GM12872 (cell line): ENCODE data around the gene RTN4IP1.

ENCODE experiments used
- TF ChIP-seq, protein P1 (sequence below): IDR thresholded peaks from 3 replicates; pipeline ENCODE4 v1.5.1; 2011; ENCODE audit warnings: low read depth, mild to moderate bottlenecking, low read length, moderate library complexity; ENCODE audit not compliant: insufficient read depth

Gene RTN4IP1

DNA sequence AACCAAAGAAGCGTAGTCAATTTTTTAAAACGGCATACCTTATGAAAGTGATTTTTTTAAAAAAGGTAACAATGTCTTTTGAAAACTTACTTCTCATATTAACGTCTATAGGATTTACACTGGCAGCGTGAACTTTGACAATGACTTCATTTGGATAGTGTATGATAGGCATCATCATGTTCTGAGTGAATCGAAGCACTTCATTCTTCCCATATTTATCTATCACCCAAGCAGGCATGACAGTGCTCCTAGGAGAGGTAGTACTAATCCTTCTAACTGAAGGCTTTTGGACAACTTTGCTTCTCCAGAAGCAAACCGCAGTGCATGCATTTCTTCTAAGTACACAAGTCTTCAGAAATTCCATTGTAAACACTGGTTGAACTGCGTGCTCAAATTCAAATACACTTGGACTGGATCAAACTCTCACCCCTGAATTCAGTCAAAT, 618 bp downstream of the RTN4IP1 start:
- TF ChIP-seq, protein P1, sequence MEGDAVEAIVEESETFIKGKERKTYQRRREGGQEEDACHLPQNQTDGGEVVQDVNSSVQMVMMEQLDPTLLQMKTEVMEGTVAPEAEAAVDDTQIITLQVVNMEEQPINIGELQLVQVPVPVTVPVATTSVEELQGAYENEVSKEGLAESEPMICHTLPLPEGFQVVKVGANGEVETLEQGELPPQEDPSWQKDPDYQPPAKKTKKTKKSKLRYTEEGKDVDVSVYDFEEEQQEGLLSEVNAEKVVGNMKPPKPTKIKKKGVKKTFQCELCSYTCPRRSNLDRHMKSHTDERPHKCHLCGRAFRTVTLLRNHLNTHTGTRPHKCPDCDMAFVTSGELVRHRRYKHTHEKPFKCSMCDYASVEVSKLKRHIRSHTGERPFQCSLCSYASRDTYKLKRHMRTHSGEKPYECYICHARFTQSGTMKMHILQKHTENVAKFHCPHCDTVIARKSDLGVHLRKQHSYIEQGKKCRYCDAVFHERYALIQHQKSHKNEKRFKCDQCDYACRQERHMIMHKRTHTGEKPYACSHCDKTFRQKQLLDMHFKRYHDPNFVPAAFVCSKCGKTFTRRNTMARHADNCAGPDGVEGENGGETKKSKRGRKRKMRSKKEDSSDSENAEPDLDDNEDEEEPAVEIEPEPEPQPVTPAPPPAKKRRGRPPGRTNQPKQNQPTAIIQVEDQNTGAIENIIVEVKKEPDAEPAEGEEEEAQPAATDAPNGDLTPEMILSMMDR: no peak

GRCh38 chr6:106626485-106626884, 2.8 kb downstream of the RTN4IP1 start:
- TF ChIP-seq, protein P1: no peak

- TF ChIP-seq, protein P1: no peak
Measured at GRCh38 chr6:106623039-106623438, 6.3 kb downstream of the RTN4IP1 start.

DNA sequence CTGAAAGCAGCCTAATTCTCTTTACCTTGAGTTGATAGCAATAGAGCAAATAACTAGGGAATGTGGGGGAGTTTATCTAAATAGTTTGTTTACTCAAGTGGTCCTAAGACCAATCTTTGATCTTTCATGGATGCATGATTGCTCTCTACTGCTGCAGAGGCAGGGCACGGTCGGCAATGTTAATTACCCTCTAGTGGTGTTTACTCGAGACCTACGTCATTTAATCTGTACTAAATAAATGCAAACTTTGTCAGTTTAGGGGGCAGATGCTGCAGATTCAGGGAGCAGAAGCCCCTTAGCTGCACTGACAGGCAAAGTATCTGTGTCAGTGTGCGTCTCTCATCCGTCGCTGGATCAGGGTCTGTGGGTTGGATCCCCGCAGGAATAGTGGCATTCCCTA, 6.9 kb downstream of the RTN4IP1 start:
- TF ChIP-seq, protein P1: no peak

DNA sequence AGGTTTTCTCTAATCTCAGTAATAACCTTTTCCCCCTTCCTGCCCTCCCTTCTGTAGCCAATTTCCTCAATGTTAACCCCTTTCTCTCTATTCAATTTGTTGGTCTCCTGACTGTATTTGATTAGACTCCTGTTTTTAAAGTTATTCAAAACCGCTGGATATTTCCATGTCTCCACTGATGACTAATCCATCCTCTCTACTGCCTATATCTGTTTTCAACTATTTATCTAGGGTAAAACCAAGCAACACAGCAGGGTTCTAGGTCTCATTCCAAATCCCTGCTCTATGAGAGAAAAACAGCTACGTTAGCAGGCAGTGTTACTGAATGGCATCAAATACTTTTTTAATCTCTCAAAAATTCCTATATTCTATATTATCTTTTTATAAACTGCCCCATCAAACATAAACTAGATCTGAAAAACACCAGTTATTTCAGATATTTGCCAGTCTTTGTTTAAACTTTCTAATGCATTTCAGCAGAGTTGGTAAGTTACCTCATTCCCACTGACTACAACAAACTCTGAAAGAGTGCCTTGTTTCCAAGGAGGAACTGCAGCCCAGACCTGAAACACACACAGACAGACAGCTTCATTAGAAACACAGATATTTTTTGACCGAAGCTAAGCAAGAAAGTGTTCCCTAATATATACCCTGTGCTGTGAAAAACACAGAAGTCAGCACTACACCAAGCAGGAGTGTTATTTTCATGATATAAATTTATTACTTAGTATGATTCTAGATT, 8.2 kb downstream of the RTN4IP1 start:
- TF ChIP-seq, protein P1: no peak

DNA sequence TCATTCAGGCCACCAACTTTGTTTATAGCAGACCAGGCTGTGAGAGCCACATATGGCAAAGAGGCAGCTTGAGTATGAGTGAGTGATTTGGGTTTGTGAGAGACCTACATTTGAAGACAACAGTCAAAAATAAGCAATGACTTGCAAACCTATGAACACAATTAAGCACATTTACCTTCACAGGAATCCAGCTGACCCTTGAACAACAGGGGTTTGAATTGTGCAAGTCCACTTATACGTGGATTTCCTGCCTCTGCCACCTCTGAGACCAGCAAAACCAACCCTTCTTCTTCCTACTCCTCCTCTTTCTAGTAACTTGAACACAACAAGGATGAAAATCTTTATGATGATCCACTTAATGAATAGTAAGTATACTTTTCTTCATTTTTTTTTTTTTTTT, 10.1 kb downstream of the RTN4IP1 start:
- TF ChIP-seq, protein P1: no peak

DNA sequence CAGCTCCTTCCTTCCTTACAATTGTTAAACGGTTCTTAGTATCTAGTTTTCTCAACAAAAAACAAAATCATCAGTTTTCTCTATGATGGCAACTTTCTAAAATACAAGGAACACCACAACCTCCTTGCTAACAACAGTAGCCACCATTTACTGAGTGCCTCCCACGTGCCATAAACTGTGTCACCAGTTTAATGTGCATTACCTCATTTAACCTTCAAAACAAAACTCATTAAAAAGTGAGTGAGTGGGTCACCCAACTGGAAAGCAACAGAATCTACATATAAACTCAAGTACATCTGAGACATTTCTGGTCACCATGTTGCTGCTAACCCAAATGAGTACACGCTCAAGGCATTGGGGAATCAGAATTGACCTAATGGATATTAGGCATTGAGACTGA, 11.0 kb downstream of the RTN4IP1 start:
- TF ChIP-seq, protein P1: no peak
